GM18520 (cell line): ENCODE results near the gene SORD.
"Not testable (repeated sequence)": the region's sequence is repeated elsewhere in the genome, so short reads cannot be mapped to it uniquely, and the experiment has no call there.

Source experiments
- ATAC-seq: cut with Tn5 transposase; IDR thresholded peaks from one replicate; pipeline ENCODE4 v1.9.1; 2021; ENCODE audit not compliant: unreplicated experiment

SORD gene

GRCh38 chr15:45022871-45023658 lies at the start of gene SORD:
SORD (plus strand) TSS chr15:45023195; CDS start chr15:45023284, 89 bp downstream.
- ATAC-seq = peak; percentile 91

- ATAC-seq = not testable (repeated sequence)
Observed at GRCh38 chr15:44976183-44976582, 46.8 kb upstream of the SORD start.

- ATAC-seq = not testable (repeated sequence)
Observed at GRCh38 chr15:44977781-44978180, 45.2 kb upstream of the SORD start.

- not testable (repeated sequence) for ATAC-seq
Observed at GRCh38 chr15:44979617-44980339, 43.2 kb upstream of the SORD start.

- not testable (repeated sequence) for ATAC-seq
Observed at GRCh38 chr15:44984144-44984543, 38.9 kb upstream of the SORD start.

GRCh38 chr15:44986346-44987055 lies 36.5 kb upstream of the SORD start:
- not testable (repeated sequence) for ATAC-seq

GRCh38 chr15:44987711-44988110 lies 35.3 kb upstream of the SORD start:
- ATAC-seq = not testable (repeated sequence)

- ATAC-seq = not testable (repeated sequence)
Observed at GRCh38 chr15:44988184-44988869, 34.7 kb upstream of the SORD start.

GRCh38 chr15:44988870-44989219 lies 34.1 kb upstream of the SORD start:
- not testable (repeated sequence) for ATAC-seq

GRCh38 chr15:44997632-44998031 lies 25.4 kb upstream of the SORD start:
- not testable (repeated sequence) for ATAC-seq

GRCh38 chr15:44999105-44999504 lies 23.9 kb upstream of the SORD start:
- no peak for ATAC-seq

- ATAC-seq = not testable (repeated sequence)
Observed at GRCh38 chr15:45001180-45001579, 21.8 kb upstream of the SORD start.

GRCh38 chr15:45003731-45004410 lies 19.1 kb upstream of the SORD start:
- not testable (repeated sequence) for ATAC-seq

- not testable (repeated sequence) for ATAC-seq
Observed at GRCh38 chr15:45004590-45005175, 18.3 kb upstream of the SORD start.

- no peak for ATAC-seq
Observed at GRCh38 chr15:45009046-45009445, 13.9 kb upstream of the SORD start.

GRCh38 chr15:45015114-45015513 lies 7.9 kb upstream of the SORD start:
- not testable (repeated sequence) for ATAC-seq

GRCh38 chr15:45020222-45020900 lies 2.6 kb upstream of the SORD start:
- not testable (repeated sequence) for ATAC-seq

GRCh38 chr15:45020901-45021259 lies 2.1 kb upstream of the SORD start:
- ATAC-seq = not testable (repeated sequence)

GRCh38 chr15:45021348-45021747 lies 1.6 kb upstream of the SORD start:
- ATAC-seq = no peak
